K562 (cell line): Measurements from ENCODE around the gene RPTOR. TPM values are rescaled to one million over a fixed set of nuclear protein-coding genes. Genes with fewer than 3 reads are reported as not detected.
A peak's percentile ranks its signal among the peaks of the same experiment; 100 is the strongest.

Experiments used
- ADNP ChIP-seq: fragments of 200-800 bp; sonication (Bioruptor generic); IDR thresholded peaks from 2 replicates; pipeline ENCODE4 v1.6.1; 2016; ENCODE audit warnings: missing genetic modification characterization, missing compliant biosample characterization
- CTBP1 ChIP-seq: fragments of 450-650 bp; IDR thresholded peaks from 2 replicates; pipeline ENCODE4 v1.6.1; 2016; ENCODE audit warnings: borderline replicate concordance
- CXXC5 ChIP-seq: fragments of 250-450 bp; sonication (Bioruptor Pico); IDR thresholded peaks from 2 replicates; pipeline ENCODE4 v1.8.0; 2022; ENCODE audit warnings: inconsistent platforms, mild to moderate bottlenecking, moderate library complexity
- ELF1 ChIP-seq: fragments of 200-800 bp; sonication (Bioruptor generic); IDR thresholded peaks from 2 replicates; pipeline ENCODE4 v1.6.1; 2016; ENCODE audit warnings: missing genetic modification characterization, missing compliant biosample characterization
- EP300 ChIP-seq: IDR thresholded peaks from 2 replicates; pipeline ENCODE4 v1.6.1; 2012; ENCODE audit warnings: low read length, improper control_type of control experiment
- FOSL1 ChIP-seq: fragments of 200-800 bp; sonication (Bioruptor generic); conservative IDR thresholded peaks from 2 replicates; pipeline ENCODE4 v1.6.1; 2016; ENCODE audit warnings: missing genetic modification characterization, missing compliant biosample characterization
- FOXK2 ChIP-seq, 2 experiments: fragments of 450-650 bp; IDR thresholded peaks in 1 of 2; conservative IDR thresholded peaks in 1 of 2; 2 replicates each; pipeline ENCODE4 v1.6.1; 2016; ENCODE audit warnings: low read depth in 2 of 2, mild to moderate bottlenecking in 1 of 2
- JUN ChIP-seq, 2 experiments: sonication (generic) in 1 of 2; formaldehyde crosslinking in 1 of 2; IDR thresholded peaks; 2 replicates each; pipeline versions ENCODE4 v1.6.1 to v1.8.0; 2012 to 2022; ENCODE audit warnings: borderline replicate concordance in 2 of 2, mild to moderate bottlenecking in 2 of 2, improper control_type of control experiment in 1 of 2, low read depth in 1 of 2, low read length in 1 of 2, missing genetic modification reagents in 1 of 2
- MEF2A ChIP-seq: IDR thresholded peaks from 2 replicates; pipeline ENCODE4 v1.6.1; 2011; ENCODE audit warnings: low read depth, mild to moderate bottlenecking, low read length, moderate library complexity; ENCODE audit not compliant: control insufficient read depth
- MYC ChIP-seq, 2 experiments: fragments of 250-450 bp in 1 of 2; sonication (Bioruptor Pico) in 1 of 2; IDR thresholded peaks; 2 replicates each; pipeline versions ENCODE4 v1.5.1 to v1.6.1; 2012 to 2021; ENCODE audit warnings: low read depth in 2 of 2, borderline replicate concordance in 1 of 2, improper control_type of control experiment in 1 of 2, low read length in 1 of 2, mild to moderate bottlenecking in 1 of 2, moderate library complexity in 1 of 2
- NFE2 ChIP-seq: IDR thresholded peaks from 2 replicates; pipeline ENCODE4 v1.6.1; 2014; ENCODE audit warnings: antibody characterized with exemption, low read depth
- NR2C2 ChIP-seq, 2 experiments: fragments of 200-800 bp in 1 of 2; sonication (Bioruptor generic) in 1 of 2; sonication (generic) in 1 of 2; formaldehyde crosslinking in 1 of 2; IDR thresholded peaks; 2 replicates each; pipeline versions ENCODE4 v1.6.1 to v1.8.0; 2016 to 2022; ENCODE audit warnings: mild to moderate bottlenecking in 1 of 2, missing compliant biosample characterization in 1 of 2, missing genetic modification characterization in 1 of 2, missing genetic modification reagents in 1 of 2
- SMARCA4 ChIP-seq: fragments of 450-650 bp; IDR thresholded peaks from 2 replicates; pipeline ENCODE4 v1.6.1; 2016
- SMARCC2 ChIP-seq: fragments of 450-650 bp; IDR thresholded peaks from 2 replicates; pipeline ENCODE4 v1.6.1; 2017; ENCODE audit warnings: antibody characterized with exemption, moderate library complexity, mild to moderate bottlenecking, low read depth
- TAF9B ChIP-seq: fragments of 450-650 bp; IDR thresholded peaks from 2 replicates; pipeline ENCODE4 v1.6.1; 2018; ENCODE audit warnings: mild to moderate bottlenecking; ENCODE audit not compliant: partially characterized antibody
- ZNF316 ChIP-seq: fragments of 450-650 bp; IDR thresholded peaks from 2 replicates; pipeline ENCODE4 v1.6.1; 2016
- ZNF644 ChIP-seq: fragments of 200-800 bp; sonication (Bioruptor generic); IDR thresholded peaks from 2 replicates; pipeline ENCODE4 v1.6.1; 2016; ENCODE audit warnings: low read depth, missing genetic modification characterization, missing compliant biosample characterization
- ZNF778 ChIP-seq: fragments of 450-650 bp; formaldehyde crosslinking; IDR thresholded peaks from 2 replicates; pipeline ENCODE4 v1.4.0; 2020; ENCODE audit warnings: mild to moderate bottlenecking, moderate library complexity
- polyA plus RNA-seq, 8 experiments: library from polyadenylated mRNA; depleted of rRNA in 4 of 8; stranded (reverse) in 5 of 8; unstranded in 3 of 8; fragments of >200 nt; fragmentation: Nextera tagmentation in 2 of 8; fragmentation: Illumina TruSeq in 1 of 8; extraction: Ambion mirVana in 2 of 8; extraction: Trizol in 1 of 8; gene quantifications; 2 replicates each; pipeline versions ENCODE4 v1.2.1 to v1.2.3, GENCODE V29; 2011 to 2014; ENCODE audit warnings: inconsistent platforms in 1 of 8, missing spikeins in 1 of 8
- total RNA-seq, 7 experiments: library from RNA; depleted of rRNA in 6 of 7; stranded (reverse); fragments of >200 nt in 6 of 7; fragmentation: Illumina TruSeq in 2 of 7; extraction: Trizol in 2 of 7; gene quantifications; 2 replicates each; pipeline versions ENCODE4 v1.2.1 to v1.2.3, GENCODE V29; 2011 to 2021; ENCODE audit warnings: low replicate concordance in 1 of 7
- TF ChIP-seq, protein P1 (sequence below): fragments of 450-650 bp; formaldehyde crosslinking; IDR thresholded peaks from 2 replicates; pipeline ENCODE4 v1.4.0; 2020; ENCODE audit warnings: mild to moderate bottlenecking, moderate library complexity
- TF ChIP-seq, protein P2 (sequence below): IDR thresholded peaks from 2 replicates; pipeline ENCODE4 v1.6.1; 2014; ENCODE audit warnings: antibody characterized with exemption
- TF ChIP-seq, protein P3 (sequence below): fragments of 450-650 bp; IDR thresholded peaks from 2 replicates; pipeline ENCODE4 v1.6.1; 2014; ENCODE audit warnings: low read depth, mild to moderate bottlenecking, moderate library complexity, borderline replicate concordance

Gene RPTOR
- total and polyA plus RNA-seq, 9 of the 15 experiments (the other 6 are each of a cell fraction or from before 2014, with no cell fraction given): 0.24 to 54.1 (median 10.2) TPM

DNA sequence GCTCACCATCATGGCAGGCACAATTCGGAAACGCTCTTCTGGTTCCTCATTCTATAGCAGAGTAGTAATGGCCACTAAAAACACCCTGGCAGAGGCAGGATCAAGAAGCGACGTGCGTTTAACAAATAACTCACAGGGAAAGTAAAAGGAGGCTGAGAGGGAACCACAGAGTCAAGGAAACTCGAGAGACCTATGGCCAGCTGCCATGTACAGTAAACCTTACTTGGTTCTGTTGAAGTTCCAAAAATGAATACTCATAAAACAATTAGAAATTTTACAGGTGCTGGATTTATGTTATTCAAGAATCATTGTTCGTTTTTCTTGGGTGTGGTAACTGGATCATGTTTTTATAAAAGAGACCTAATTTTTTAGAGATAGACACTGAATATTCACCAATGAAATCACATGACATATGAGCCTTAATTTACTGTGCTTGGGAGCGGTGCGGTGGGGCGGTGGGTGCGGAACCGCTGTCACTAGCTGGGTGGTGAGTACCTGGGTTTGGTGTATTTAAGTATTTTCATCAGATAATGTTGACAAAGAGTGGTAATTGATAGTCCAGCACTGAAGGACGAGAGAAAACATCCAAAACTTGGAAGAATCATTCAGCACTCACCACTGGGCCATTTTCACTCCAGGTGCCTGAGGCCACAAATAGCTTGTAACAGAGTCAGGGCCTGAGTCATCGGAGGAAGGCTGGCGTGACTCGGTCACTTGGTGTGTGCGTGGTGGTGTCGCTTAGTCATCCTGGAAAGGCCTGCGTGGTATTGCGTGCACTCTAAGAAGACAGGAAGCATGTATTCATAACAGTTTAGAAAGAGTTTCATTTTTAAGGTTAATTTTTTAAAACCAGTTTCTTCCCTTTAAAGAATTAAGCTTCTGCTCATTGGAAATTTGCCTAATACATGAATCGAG is 311.6 kb downstream of the RPTOR start (continued):
- TF ChIP-seq CTBP1 (0 out of 2 replicates have a peak, but pooled peaks have one; percentile 21), FOXK2 (conservative IDR thresholded peaks at IDR 0.05 in 1 of 2, IDR thresholded peaks at IDR 0.05 in 1 of 2; ENCODE audit: low read depth in 2 of 2) (0 out of 4 replicates have a peak, but pooled peaks of 1 of the 2 experiments have one; percentile 43), ZNF778 (CRISPR knock-in tag) (no peak), JUN (IDR thresholded peaks at IDR 0.05; ENCODE audit: borderline replicate concordance, low read depth, low read length) (peak; percentile 97), JUN (CRISPR knock-in tag; IDR thresholded peaks at IDR 0.05; ENCODE audit: borderline replicate concordance) (no peak), NFE2 (peak; percentile 94), SMARCC2 (peak; percentile 85), ADNP (0 out of 2 replicates have a peak, but pooled peaks have one; percentile 17), FOSL1 (peak; percentile 99), NR2C2 (CRISPR knock-in tag; IDR thresholded peaks at IDR 0.05) (no peak), NR2C2 (tag; IDR thresholded peaks at IDR 0.05) (peak; percentile 69), SMARCA4 (peak; percentile 89), ZNF644 (tag) (0 out of 2 replicates have a peak, but pooled peaks have one; percentile 58), CXXC5 (CRISPR knock-in tag) (peak; percentile 84), MYC (IDR thresholded peaks at IDR 0.05; ENCODE audit: low read depth, low read length) (peak; percentile 81), MYC (CRISPR knock-in tag; IDR thresholded peaks at IDR 0.05; ENCODE audit: borderline replicate concordance, low read depth) (no peak), TAF9B (peak; percentile 72), ELF1 (tag) (peak; percentile 39), MEF2A (peak; percentile 82), EP300 (peak; percentile 79), ZNF316 (peak; percentile 94)
- TF ChIP-seq, protein P1, sequence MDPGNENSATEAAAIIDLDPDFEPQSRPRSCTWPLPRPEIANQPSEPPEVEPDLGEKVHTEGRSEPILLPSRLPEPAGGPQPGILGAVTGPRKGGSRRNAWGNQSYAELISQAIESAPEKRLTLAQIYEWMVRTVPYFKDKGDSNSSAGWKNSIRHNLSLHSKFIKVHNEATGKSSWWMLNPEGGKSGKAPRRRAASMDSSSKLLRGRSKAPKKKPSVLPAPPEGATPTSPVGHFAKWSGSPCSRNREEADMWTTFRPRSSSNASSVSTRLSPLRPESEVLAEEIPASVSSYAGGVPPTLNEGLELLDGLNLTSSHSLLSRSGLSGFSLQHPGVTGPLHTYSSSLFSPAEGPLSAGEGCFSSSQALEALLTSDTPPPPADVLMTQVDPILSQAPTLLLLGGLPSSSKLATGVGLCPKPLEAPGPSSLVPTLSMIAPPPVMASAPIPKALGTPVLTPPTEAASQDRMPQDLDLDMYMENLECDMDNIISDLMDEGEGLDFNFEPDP (CRISPR knock-in tag): no peak
- TF ChIP-seq, protein P2, sequence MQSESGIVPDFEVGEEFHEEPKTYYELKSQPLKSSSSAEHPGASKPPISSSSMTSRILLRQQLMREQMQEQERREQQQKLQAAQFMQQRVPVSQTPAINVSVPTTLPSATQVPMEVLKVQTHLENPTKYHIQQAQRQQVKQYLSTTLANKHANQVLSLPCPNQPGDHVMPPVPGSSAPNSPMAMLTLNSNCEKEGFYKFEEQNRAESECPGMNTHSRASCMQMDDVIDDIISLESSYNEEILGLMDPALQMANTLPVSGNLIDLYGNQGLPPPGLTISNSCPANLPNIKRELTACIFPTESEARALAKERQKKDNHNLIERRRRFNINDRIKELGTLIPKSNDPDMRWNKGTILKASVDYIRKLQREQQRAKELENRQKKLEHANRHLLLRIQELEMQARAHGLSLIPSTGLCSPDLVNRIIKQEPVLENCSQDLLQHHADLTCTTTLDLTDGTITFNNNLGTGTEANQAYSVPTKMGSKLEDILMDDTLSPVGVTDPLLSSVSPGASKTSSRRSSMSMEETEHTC: 0 out of 2 replicates have a peak, but pooled peaks have one; percentile 29
- TF ChIP-seq, protein P3, sequence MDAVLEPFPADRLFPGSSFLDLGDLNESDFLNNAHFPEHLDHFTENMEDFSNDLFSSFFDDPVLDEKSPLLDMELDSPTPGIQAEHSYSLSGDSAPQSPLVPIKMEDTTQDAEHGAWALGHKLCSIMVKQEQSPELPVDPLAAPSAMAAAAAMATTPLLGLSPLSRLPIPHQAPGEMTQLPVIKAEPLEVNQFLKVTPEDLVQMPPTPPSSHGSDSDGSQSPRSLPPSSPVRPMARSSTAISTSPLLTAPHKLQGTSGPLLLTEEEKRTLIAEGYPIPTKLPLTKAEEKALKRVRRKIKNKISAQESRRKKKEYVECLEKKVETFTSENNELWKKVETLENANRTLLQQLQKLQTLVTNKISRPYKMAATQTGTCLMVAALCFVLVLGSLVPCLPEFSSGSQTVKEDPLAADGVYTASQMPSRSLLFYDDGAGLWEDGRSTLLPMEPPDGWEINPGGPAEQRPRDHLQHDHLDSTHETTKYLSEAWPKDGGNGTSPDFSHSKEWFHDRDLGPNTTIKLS: peak; percentile 55; the same call in 1 of the 2 replicates
